Stimulated activated CD4-positive, alpha-beta T cell treated with anti-CD3 and anti-CD28 coated beads, Interleukin-1b, Interleukin-23, amount 100 ng/mL, for 48 hours (primary cell): Measurements from ENCODE around the gene ADRA2C.

Experiments
- DNase-seq: peaks from one replicate; pipeline ENCODE4 v3.0.0-alpha.2; 2020

The ADRA2C gene

GRCh38 chr4:3780347-3781171 lies 14.4 kb downstream of the ADRA2C start:
- DNase-seq: no peak

GRCh38 chr4:3781193-3781886 lies 15.2 kb downstream of the ADRA2C start:
- no peak for DNase-seq

DNA sequence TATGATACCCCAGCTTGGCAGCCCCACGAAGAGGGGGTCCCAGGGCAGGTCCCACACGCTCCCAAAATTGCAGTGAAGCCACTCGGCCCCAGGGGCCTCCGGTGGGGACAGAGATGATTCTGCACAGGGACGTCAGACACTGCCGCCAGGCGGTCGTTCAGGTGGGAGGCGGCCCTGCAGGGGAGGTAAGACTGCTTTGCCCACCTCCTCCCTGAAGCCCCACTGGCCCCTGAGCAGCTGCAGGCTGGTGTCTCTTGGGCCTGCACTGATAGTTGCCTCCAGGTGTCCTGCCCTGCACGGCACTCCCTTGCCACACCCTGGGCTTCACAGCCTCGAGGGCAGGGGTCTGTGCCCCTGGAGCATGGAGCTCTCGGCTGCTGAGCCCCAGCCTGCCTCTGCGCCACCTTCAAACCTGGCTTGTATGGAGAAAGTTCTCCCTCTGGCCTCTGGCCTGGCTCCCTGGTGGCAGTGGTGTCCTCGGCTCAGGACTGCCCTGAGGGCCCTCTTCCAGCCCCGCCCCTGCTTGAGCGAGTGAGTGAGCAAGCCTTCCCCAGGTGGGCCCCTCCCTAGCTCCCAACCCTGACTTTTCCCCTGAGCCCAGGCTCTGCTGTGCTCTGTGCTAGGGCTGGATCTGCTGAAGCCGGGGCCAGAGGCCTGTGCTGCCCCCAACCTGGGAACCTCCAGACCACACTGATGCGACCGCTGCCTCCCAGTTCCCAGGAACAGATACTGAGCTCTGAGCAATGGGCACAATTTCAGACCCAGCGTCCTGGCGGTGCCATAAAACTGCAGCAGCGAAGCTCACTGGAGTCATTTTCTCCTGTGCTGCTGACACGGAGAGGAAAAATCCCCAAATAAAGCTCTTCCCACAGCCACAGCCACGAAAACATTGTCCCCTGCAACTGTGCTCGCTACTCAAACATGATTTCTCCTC lies 16.1 kb downstream of the ADRA2C start:
- DNase-seq: no peak

DNA sequence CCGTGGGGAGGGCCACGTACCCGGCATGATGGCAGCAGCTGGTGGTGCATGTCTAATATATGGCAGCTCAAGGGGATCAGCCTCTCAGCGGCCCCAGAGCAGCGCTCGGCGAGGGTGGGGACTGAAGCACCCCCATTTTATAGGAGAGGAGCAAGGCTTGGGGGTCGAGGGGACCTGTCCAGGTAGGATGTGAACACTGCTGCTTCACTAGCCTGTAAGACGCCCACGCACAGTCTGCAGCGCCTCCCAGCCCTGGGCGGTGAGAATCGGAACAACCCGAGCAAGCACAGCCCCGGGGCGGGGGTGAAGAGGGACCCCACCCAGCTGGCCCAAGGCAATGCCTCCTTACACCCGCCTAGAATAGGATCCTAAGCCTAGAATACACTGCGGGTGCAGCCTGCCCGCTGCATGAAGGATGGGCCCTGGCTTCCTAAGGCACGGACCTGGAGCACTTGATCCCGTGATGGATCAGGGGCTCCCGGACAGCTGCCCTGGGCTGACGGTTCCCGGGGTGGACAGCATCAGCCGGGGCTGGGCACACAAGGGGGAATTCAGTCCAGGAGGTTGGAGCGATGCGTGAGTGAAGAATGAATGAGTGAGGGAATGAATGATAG lies 17.6 kb downstream of the ADRA2C start:
- no peak for DNase-seq

DNA sequence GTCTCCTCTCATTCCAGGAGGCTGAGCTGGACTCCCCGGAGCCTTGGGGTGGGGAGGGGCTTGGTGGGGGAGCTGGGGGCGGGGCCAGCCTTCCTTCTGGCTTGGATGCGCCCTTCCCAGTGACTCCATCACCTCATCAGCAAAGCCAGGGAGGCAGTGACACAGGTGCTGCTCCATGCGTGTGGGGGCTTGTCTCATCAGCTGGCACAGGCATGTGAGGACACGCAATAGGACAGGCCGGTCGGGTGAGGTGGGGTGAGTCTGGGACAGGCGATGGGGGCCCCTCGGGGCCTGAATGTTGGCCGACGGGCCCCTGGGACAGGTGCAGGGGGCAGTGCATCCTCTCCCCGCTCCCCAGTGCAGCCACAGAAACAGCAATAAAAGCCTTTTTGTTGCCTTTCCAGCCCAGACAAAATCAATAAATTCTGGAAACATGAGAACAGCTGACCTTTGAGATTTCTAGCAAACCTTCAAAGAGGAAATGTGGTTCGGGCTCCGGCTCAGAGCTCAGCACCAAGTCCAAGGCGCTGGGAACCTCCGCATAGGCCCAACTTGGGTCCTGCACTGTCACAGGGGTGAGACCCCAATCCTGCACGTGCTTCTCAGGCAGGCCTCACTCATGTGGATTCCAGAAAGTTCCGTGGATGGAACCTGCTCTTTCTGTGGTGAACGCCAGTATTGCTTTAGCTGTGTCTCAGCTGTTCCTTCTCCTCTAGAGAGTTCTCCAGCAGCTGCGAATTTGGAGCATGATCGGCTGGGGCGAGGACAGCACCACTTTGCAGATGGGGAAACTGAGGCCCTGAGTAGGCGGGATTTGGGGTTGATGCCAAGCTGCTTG lies 18.5 kb downstream of the ADRA2C start:
- no peak for DNase-seq

- DNase-seq: no peak
These were observed 19.0 kb downstream of the ADRA2C start for GRCh38 chr4:3785292-3785565.

DNA sequence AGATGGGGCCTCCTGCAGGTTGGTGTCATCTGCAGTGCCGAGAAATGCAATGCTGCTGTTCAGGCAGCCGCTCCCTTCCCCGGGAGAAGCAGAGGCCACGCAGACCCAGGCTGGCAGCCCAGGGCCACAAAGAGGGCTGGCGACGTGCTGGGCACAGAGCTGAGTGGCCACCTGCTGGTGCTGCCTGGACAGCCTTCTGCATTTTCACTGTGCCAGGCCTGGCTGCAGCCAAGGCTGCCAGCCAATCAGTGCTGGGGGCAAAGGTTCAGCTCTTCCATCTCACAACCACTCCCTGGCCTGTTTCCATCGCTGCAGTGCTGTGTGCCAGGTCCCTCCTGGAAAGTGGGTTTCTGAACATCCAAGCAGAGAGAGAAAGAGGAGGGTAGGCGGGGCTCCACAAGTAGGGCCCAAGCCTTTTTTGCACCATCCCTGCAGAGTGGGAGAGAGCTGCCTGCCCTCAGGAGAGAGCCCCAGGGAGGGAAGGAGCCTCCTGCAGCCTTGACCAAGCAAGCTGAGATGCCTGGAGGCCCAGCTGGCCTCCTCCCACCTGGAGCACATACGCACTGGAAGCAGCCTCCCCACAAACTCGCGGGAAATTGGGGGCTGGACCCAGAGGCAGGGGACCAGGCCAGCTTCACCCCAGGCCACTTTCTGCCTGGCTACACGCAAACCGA lies 20.1 kb downstream of the ADRA2C start:
- DNase-seq: no peak

- no peak for DNase-seq
These were observed 21.5 kb downstream of the ADRA2C start for GRCh38 chr4:3787489-3788365.

- DNase-seq: no peak
These were observed 22.1 kb downstream of the ADRA2C start for GRCh38 chr4:3788366-3788660.

DNA sequence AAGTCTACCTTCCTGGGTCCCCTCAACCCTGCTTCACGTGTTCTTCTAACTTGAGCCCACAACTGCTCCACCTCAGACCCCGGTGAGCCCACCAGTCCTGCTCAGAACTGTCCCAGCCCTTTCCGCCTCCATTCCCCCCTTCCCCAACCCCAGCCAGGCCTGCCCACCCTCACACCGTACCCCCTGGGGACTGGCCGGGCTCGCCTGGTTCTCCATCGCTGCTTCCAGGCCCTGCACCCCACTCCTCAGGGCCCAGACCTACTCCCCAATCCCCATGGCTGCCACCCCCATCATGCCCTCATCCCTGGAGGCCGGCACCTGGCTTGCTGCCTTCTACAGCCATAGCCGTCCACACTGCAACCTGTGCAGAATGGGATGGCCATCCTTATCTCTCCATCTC lies 23.4 kb downstream of the ADRA2C start:
- no peak for DNase-seq

DNA sequence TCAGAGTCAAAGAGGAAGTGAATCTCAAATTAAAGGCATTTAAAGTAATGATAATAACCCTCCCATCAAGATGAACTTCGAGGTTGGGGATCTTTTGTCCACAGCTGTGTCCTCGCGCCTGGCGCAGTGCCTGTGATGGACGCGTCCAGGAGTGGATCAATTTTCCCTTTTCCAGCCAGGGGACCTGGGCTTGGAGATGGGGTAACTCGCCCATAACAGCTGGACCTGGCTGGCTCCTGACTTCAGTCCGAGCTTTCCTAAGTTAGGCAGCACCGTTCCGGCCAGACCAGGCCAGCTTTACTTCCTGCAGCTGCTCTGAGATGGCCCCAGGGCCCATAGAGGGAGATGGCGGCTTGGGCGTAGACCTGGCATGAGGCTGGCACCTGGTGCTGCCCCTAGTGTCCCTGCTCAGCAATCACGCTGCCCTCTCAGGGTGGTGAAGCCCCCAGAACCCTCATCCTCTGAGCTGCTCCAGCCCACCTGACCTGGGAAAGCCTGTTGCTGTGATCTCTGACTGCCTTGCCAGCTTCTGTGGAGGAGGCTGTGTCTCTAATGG lies 23.9 kb downstream of the ADRA2C start:
- DNase-seq: no peak

DNA sequence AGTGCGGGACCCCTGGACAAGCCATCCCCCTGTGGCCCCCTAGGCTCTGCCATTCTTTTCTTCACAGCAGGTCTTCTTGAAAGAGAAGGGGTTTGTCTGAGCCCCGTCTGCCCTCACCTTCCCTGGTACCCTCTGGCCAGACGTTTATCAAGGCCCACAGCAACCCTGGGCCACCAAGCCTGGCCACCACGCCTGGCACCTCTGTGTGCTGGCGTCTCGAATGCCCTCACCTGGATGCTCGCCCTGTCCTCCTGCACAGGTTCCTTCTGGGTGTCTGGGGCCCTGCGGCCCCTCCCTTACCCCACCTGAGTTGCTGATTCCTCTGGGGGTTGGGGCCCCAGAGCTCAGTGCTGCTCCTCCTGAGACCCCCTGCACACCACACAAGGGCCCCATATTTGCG lies 25.1 kb downstream of the ADRA2C start:
- no peak for DNase-seq

DNA sequence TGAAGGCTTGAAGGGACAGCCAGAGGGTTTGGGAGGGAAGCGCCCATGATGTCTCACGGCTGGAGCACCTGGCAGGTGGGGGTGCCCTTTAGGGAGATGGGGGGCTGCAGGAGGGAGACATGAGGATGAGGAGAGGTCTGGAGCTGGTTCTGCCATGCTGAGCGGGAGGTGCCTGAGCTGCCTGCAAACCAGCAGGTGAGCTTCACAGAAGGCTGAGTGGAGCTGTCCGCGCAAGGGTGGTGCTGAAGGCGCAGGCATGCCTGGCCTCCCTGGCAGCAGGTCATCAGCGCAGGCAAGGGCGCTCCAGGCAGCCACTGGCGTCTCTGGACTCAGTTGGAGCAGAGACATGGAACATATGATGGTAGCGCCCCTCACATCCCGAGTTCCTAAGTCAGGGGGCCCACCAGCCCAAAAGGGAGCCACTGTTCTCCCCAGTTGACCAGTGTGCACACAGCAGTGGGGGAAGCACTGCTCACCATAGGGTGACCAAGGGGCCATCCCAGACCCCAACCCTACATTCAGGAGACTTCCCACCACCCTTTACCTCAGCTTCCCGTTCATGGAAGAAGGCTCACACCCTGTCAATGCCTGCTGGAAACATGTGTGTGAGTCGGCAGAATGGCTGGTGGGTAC lies 25.8 kb downstream of the ADRA2C start:
- peak; percentile 14 for DNase-seq

GRCh38 chr4:3792813-3793212 lies 26.6 kb downstream of the ADRA2C start:
- no peak for DNase-seq

GRCh38 chr4:3793545-3793944 lies 27.4 kb downstream of the ADRA2C start:
- DNase-seq: no peak

DNA sequence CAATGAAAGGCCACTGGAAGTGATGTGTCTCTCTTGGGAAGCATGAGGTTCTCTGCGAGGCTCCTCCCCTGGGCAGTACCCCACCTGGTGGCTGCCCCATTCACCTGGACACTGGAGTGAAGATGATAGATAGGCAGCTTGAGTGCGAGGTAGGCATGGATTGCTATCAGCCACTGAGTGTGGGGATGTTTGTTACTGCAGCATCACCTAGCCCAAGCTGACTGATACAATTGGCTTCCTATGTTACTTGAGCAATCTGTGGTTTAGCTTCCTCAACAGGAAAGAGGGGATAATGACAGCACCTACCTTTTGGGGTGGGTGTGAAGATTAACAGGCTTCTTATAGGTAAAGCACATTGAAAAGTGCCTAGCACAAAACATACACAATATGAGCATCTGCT lies 30.8 kb downstream of the ADRA2C start:
- DNase-seq: no peak

DNA sequence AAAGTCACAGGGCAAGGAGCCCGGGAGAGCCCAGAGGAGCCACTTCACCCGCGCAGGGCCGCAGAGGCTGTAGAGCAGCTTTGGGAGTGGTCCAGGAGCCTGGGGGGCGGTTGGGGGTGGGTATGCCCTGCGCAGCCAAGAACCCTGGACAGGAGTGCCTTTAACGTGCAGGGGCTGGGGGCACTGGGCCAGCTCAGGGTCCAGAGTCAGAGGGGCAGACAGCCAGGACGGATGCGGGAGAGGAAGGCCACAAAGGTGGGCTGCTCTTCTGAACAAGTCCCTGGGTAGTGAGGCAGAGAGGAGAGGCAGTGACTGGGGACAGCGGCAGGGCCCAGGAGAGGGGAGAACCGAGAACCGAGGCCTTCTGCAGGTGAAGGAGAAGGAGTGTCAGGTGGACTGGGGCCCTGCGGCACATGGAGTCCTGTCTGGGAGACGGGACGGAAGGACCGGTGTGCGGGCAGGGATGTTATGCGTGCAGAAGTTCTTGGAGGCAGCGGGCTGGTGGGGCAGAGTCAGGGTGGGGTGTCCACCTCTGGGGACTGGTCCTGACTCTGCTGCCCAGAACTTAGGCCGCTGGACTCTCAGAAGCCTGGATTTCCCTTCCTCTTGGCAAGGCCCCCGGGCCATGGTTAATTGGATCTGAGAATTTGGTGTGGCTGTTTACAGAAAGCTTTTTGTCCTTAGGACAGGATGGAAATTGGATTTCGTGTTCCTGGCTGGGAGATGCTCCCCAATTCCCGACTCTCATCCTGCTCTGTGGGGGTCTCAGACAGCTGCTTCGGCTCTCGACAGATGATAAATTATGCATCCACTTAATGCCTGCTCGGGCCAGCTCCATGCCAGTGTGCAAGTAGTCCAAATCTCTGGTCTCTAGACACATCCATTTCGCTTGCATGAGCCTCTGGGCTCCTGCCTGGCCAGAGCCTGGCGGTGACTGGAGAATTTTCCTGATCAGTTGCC lies 31.9 kb downstream of the ADRA2C start:
- DNase-seq: no peak

- DNase-seq: no peak
These were observed 33.3 kb downstream of the ADRA2C start for GRCh38 chr4:3799496-3799895.

DNA sequence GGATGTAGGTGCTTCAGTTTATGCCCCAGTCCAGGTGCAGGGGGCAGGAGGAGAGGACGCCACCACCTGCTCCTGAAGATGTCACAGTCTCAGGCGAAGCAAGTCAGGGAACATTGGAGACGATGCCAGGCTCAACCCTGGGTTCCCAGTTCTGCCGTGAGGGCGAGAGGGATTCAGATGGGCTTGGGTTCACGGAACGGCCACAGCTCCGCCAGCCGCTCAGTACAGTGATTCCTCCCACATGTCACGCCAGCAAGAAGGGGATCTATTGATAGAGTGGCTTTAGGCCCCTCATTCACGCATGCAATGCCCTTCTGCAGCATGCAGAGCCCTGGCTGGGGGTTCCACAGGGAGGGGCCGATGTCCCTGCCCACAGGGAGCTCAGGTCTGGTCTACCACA lies 34.2 kb downstream of the ADRA2C start:
- no peak for DNase-seq
